GM21515 (cell line): ENCODE results near the gene SAP30.

Experiments
- ATAC-seq: cut with Tn5 transposase; IDR thresholded peaks from one replicate; pipeline ENCODE4 v1.9.1; 2021; ENCODE audit not compliant: unreplicated experiment

The SAP30 gene, protein sequence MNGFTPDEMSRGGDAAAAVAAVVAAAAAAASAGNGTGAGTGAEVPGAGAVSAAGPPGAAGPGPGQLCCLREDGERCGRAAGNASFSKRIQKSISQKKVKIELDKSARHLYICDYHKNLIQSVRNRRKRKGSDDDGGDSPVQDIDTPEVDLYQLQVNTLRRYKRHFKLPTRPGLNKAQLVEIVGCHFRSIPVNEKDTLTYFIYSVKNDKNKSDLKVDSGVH

DNA sequence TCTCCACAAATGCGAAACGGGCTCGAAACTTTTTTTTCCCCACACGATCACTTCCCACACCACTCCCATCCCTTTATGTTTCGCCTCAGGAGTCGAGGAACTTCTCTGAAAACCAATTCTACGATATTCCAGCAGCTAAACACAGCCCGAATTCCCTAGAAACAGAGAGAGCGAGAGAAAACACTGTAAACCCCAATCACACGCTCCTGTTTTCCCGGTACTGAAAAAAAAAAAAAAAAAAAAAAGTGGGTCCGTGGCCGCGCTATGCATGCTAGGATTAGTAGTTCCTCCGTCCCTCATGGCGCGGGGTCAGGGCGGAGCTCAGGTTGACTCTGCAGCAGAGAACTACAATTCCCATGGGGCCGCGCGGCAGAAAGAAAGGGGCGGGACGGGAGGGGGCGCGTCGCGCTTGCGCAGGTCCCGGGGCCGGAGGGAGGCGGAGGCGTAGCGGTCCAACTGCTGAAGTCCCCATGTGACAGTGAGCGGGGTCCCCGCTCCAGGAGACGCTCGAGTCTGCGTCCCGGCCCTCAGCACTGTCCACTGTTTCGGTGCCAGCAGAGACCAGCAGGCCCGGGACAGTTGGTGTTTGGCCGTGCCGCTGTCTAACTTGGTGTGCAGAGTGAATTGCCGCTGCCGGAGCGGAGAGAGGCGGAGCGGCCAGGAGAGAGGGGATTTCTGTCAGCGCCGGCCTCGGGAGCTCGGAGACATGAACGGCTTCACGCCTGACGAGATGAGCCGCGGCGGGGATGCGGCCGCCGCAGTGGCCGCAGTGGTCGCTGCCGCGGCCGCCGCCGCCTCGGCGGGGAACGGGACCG, at the start of gene SAP30:
Gene SAP30, plus strand, starts transcription at position 478 of the 815 bp plus-strand sequence. Its CDS starts 229 bp downstream, at position 707.
- peak; percentile 72 for ATAC-seq

DNA sequence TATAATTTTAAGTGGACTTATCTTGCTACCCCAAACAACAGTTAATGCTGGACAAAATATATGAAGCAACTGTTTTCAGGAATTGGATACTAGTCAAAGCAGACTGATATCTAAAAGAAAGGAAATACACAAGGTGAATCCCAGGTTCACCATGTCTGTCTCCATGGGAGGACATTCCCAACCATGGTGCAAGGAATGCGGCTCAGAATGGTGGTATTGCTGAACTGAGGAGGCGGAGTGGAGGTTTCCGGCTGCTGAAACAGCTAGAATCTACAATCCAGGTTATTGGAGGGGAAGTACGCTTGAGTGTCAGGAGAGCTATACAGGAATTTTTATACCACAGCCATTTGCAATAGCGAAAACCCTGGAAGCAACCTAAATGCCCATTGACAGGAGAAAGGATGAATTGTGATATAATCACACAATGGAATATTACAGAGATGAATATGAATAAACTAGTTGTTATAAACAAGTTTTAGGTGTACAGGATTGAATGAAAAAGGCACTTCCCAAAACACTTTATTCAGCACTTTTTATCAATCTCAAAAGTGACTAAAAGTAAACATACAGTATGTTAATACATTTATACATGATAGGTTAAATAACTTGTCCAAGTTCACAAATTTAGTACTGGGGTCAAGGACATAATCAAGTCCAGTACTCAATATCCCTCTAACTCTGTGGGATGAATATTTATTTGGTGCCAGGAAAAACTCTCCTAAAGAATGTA, 45.6 kb upstream of the SAP30 start:
- no peak for ATAC-seq

DNA sequence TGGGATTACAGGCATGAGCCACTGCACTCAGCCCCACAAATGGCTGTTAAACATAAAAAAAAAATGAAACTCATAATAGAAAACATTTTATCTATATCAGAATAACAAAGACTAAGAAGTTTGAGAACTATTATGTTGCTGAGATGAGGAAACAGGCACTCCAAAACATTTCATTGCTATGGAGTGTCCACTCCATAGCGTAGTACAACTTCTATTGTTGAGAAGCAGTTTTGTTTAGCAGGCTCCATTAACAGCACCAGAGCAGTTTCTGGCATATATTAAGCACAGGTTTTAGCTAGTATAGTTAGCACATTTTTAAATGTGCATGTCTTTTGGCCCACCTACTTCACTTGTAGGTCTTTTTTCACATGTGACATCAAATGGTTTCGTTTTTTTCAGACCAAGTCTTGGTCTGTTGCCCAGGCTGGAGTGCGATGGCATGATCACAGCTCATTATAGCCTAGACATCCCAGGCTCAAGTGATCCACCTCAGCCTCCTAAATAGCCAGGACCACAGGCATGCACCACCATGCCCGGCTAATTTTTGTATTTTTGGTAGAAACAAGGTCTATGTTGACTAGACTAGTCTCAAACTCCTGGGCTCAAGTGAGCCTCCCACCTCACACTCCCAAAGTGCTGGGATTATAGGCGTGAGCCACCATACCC, 42.4 kb upstream of the SAP30 start:
- ATAC-seq: no peak

DNA sequence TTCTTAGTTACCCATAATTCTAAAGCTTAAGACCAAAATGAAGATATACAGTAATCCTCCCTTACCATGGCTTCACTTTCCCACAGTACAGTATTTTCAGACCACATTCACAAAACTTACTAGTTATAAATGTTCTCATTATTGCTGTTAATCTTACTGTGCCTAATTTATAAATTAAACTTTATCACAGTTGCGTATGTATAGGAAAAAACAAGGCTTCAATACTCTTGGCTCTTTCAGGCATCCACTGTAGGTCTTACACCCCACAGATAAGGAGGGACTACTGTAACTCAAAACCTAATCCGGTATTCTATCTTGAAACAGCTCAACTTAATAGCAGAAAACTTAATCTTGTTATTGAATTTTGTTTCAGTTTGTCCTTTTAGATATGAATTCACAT, 40.2 kb upstream of the SAP30 start:
- no peak for ATAC-seq

DNA sequence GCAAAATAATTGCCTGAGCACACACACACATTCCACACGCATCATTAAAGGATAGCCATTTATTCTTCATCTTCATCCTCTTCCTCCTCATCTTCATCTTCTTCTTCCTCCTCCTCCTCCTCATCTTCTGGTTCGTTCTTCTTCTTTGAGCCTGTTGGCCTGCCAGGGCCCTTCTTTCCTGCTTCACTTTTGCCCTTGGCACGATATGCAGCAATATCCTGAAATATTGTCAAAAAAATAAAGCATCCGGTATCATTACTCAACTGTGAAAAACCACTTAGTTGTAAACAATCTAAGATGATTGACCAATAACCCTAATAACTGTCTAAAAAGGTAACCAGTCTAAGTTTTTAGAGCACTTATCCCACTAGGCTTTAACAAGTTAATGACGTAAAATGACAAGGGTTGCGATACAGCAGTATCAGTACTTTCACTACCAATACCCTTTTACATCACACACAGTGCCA, 38.7 kb upstream of the SAP30 start:
- ATAC-seq: no peak

DNA sequence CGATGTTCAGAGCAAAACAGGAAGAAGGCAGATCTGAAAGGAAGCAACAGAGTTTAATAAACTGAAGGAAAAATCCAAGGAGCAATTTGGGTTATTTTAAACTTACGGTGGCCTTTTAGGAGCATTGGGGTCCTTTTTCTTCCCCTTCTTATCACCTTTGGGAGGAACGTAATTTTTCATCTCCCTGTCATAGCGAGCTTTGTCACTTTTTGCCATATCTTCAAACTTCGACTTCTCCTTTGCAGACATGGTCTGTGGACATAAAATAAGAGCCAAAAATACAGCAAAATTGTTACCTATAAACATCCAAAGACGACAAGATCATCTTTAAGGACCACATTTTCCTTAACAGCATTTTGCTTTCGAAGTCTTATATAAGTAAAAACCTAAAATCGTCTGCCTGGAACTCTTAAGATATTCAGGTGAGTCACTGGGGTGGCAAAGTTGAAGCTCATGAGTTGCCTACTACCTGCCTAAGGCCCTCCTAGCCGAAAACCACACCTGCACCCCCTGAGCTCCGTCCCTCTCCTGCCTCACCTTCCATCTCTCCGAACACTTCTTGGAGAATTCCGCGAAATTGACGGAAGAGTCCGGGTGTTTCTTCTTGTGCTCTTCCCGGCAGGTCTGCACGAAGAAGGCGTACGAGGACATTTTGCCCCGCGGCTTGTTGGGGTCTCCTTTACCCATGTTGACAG, 37.6 kb upstream of the SAP30 start:
- ATAC-seq: no peak

DNA sequence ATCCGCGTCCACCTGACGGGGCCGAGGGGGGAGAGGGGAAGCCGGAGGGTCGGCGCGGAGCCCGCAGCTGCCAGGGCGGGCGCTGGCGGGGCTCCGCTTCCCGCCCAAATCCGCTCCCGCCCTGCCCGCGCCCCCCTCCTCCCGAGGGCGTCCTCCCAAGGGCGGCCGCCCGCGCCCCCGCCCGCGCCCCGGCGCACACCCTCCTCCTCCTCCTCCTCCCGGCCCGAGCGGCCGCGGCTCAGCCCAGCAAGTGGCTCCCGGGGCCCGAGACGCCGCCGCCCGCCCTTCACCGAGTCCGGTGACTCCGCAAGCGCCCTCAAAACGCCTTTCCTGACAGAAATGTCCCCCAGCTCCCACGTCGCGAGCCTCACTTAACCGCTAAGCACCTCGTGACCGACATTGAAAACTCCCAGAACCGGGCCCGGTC, 37.1 kb upstream of the SAP30 start:
- no peak for ATAC-seq

DNA sequence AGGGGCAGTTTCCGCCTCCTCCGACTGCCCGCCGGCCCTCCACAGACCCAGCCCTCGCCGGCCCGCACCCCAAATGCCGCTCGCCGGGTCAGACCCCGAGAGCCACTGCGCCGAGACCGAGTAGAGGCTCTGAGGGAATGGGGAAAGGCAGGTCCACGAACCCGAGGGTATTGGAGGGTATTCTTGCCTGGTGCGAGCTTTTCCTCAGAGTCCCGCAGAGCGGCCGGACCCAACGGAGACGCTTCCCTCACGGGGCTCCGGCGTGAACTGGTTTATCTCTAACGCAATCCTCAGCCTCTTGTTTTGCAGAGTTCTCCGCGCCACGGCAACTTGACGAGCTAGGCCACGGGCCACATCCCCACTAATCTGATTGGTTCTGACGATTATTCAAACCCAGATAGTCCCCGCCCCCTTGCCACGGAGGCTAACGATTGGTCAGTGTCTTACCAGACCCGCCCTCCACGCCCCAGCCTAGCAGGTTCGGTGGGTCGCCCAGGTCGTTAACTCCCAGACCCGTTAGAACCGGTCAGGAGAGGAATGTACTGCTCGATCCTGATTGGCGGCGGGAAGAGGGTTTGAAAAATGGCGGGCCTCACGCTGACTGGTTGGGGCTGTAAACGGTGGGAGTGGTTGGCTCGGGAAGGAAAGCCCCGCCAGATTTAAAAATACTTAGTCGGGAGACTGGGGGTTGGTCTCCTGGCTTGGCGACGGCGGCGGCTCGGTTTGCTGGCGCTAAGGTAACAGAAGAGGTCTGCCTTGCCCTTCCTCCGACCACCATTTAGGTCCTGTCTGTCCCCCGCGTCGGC, 36.5 kb upstream of the SAP30 start, which contains the start of gene HMGB2:
Gene HMGB2, minus strand, starts transcription at position 274 of the 806 bp plus-strand sequence. CDS start 709 bp downstream, outside the sequence.
- peak; percentile 94 for ATAC-seq

DNA sequence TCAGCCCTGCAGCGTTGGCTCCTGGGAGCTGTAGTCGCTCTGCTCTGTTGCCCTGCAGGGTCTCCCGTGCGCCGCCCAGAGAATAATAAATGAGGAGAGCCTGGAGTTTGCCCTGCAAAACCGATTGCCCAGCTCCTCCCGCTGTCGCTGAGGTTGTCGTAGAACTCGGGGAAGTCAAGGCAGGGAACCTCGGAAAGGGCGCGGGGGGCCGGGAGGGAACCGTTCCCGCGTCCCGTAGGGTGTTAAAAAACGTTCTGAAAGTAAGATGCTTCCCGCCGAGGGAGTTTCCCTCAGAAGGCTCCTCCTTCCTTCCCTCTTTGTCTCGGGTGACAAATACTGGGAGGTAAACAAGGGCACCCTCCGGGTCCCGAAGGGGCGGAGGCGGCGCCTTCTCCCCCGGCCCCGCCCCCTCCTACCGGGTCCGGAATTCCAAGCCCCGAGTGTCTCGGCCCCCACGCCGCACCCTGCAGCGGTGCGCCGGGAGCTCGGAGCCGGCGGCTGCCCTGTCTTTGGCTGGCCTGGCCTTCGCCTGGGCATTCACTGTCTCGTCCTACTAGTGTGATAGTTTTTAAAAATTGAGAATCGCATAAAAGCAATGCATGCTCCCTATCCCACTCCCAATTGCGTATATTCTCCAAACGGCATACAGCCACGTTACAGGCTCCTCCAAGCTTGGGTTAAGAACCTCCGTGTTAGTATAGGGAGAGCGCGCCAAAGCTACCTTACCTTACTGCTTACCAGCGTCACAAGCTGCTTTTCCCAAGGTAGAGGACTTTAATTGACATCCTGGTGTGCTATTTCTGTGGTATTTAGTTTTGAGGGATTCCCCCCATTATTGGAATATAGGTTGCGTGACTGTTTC, 35.6 kb upstream of the SAP30 start:
- ATAC-seq: peak; percentile 31

DNA sequence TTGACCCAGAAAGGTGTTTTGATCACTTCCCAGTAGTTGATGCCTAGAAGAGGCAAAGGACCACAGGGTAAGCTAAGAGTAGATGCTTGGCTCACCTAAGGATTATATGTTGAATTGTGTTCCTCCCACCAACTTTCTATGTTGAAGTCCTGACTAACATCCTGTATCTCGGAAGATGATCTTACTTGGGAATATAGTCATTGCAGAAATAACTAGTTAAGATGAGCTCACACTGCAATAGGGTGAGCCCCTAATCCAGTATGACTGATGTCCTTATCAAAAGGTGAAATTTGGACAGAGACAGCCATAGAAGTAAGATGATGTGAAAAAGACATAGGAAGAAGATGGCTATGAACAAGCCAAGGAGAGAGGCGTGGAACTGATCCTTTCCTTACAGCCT, 33.3 kb upstream of the SAP30 start:
- no peak for ATAC-seq

DNA sequence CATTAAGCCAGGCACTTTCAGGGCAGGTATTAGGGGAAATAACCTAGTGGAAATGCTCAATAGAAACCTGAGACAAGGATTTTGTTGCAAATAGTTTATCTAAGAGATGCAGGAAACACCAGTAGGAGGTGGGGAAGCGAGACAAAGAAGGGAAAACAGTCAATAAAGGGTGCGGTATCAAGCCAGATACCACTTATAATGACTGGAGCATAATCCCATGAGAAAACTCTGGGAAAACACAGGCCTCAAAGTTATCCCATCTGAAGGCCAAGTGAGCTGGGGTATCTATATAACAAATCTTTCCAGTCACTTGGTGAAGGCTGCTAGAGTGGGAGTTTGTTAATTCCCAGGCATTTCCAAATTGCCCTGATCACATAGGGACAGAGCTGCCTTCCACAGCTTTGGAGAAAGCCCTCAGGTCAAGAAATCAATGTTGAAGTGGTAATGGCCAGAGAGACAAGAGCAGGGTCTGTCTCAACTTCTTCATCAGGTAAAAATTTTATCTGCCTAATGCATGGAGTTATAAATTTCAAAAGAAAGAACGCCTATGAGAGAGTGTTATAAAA, 26.8 kb upstream of the SAP30 start:
- ATAC-seq: no peak

DNA sequence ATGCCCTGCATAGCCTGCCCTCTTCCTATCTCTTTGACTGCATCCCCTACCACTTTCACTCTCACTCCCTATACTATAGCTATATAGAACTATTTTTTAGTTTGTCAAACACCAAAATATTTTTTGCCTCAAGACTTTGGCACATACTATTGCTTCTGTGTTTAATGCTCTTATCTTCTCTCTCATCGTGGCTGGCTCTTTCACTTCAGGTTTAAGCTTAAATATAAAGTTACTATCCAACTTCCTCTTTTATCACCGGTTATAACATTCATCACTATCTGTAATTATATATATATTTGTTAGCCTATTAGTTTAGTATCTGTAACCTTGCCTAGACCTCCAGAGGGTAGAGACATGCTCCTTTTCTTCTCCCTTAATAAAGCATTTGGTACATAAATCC, 25.1 kb upstream of the SAP30 start:
- ATAC-seq: no peak

DNA sequence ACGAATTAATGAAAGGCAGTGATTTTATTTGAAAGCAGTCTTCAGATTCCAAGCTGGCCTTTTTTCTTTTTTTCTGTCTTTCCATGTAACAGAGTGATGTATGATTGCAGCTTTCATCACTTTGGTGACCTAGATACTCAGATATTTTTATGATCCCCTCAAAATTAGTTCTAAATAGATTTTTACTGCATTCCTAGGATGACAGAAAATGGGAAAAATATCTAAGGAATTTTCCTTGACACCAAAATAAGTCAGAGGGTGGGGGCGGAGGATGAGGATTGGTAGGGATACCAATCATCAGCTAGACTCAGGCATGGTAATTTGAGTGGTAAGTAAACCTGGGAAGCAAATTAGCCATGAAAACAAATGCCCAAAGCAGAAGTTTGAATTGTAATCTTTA, 24.7 kb upstream of the SAP30 start:
- no peak for ATAC-seq

DNA sequence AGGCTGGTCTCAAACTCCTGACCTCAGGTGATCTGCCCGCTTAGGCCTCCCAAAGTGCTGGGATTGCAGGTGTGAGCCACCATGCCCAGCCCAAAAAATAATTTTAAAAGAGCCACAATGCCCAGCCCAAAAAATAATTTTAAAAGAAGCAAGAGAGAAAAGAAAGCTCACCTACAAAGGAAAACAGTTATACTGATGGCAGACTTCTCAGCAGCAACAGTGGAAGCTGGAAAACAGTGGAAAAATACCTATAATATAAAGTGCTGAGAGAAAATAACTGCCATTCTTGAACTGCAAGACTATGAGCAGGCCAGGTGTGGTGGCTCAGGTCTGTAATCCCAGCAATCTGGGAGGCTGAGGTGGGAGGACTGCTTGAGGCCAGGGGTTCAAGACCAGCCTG, 23.3 kb upstream of the SAP30 start:
- no peak for ATAC-seq

DNA sequence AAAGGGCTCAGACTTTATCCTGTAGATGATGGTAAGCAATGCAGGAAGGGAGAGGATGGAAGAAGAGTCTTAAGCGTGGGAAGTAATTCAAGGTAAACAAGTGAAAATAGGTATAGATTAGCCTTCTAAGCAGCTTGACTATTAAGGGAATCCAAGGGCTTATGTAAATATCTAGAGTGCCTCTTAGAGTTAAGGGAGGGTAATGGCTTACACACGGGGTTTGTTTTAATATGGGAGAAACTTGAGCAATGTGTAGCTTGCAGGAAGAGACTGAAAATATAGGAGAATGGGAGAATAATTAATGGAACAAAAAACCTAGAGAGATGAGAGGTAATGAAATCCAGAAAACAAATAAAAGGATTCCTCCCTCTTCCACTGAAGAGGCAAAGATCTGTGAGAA, 12.8 kb upstream of the SAP30 start:
- no peak for ATAC-seq

DNA sequence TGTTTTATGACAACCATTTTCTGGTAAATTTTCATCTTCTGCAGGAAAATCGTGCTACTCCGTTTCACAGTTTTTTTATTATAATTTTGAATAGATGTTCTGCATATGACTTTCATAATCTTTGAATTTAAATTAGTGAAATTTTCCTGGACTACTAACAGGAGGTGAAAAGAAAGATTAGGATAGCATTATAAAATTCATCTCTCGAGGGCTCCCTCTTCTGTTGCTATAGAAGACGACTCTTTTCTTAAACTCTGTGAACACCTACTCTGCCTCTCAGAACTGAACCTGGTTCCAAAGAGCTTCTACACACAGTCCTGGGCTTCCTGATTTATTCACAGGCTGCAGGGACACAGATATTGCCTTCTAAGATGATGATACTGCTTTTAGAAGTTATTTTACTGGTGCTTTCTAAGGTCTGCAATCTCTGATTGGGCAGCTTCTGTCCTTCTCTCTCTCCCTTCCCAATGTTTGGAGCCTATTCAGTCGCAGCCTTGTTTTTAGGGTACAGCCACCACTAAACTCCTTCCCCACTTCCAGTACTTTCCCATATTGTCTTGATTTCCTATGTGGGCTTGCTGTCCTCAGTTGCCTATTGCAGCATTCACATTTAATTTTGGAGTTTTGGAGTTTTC, 10.1 kb upstream of the SAP30 start:
- ATAC-seq: no peak

DNA sequence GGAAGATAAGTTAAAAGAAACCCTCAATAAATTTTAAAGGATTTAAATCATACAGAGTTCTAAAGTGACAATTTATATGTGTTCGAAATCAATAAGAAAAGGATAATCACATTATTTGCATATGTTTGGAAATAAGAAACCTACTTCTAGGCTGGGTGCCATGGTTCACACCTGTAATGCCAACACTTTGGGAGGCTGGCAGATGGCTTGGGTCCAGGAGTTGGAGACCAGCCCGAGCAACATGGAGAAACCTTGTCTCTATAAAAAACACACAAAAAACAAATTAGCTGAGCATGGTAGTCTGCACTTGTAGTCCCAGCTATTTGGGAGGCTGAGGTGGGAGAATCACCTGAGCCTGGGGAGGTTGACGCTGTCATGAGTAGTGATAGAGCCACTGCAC, 8.1 kb upstream of the SAP30 start:
- no peak for ATAC-seq
